ENCODE measurements around the gene PKP4. TPM values are rescaled to one million over a fixed set of nuclear protein-coding genes. Genes with fewer than 3 reads are reported as not detected.

Gene PKP4
- total RNA-seq, 5 donors from 2014 or later (not counting 1 experiment from before 2014, with no cell fraction given) = 17.3 to 23.1 (median 20.3) TPM

DNA sequence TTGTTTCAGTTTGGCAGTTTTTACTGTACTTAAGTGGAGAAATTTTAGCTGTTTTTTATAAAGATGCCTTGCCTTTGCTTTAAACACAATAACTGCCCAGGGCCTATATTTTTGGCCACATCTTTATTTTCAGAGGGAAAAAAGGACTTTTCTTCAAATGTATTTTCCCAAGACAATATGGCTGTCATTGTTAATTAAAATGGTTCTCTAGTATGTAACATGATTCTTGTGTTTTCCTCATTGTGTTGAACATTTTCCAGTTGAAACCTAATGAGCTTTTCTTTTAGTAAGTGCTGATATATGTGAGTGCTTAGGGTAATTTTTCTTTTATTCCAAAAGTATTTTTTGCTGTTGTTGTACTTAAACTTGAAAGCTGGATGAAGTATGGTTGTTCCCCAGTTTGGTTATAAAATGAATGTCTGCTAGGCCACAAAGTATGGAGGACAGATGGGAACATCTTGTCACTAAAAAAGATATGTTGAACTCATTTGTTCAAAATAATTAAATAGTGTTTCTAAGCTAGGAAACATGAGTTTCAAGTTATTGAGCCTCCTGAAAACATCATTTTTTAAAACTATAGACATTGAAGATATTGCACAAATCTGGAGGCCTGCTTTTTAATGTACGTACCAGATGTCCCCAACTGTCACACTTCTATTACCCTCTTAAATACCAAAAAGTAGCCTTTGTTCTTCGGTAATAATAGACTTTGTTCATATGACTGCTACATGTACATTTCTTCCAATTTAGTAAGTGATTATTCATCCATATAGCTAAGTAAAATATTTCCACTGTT, 190.9 kb downstream of the PKP4 start:
- DNase-seq (no peak), ATAC-seq (replicated peaks in 1 of 4) (no peak)
- no peaks in the 10 kb centered on the region for H3K27me3 Mint-ChIP-seq
- H3K4me3 ChIP-seq (ENCODE audit: control insufficient read depth in 1 of 2, extremely low read depth in 1 of 2, low read length in 1 of 2) = no peak overlapping the region
- peaks cover 0 to under 1% of the 10 kb centered on the region in 2 donors for H3K36me3 ChIP-seq (ENCODE audit: control insufficient read depth in 2 of 2, extremely low read depth in 1 of 2, insufficient read depth in 1 of 2, low read length in 1 of 2)
- no peak overlapping the region for H3K27ac Mint-ChIP-seq
- no peaks in the 10 kb centered on the region for H3K4me1 Mint-ChIP-seq
- H3K9me3 ChIP-seq = no peaks in the 10 kb centered on the region
- H3K27me3 ChIP-seq (replicated peaks in 1 of 2; ENCODE audit: control insufficient read depth in 2 of 2, extremely low read depth in 1 of 2, insufficient read depth in 2 of 2, low read length in 1 of 2) = no peaks in the 10 kb centered on the region
- H3K4me1 ChIP-seq (ENCODE audit: control insufficient read depth in 1 of 2, extremely low read depth in 1 of 2, insufficient read depth in 2 of 2, low read length in 2 of 2) = no peaks in the 10 kb centered on the region
- H3K27ac ChIP-seq (ENCODE audit: low read length) = no peak overlapping the region
- no peaks in the 10 kb centered on the region for H3K9me3 Mint-ChIP-seq
- no peak overlapping the region for H3K4me3 Mint-ChIP-seq
- ChIA-PET POLR2A (no interaction called here), CTCF (no interaction called here)
- WGBS (ENCODE audit: insufficient coverage) = no CpG with 5 or more reads among the region's 2 CpGs
- H3K36me3 Mint-ChIP-seq = peaks cover 30% of the 10 kb centered on the region

DNA sequence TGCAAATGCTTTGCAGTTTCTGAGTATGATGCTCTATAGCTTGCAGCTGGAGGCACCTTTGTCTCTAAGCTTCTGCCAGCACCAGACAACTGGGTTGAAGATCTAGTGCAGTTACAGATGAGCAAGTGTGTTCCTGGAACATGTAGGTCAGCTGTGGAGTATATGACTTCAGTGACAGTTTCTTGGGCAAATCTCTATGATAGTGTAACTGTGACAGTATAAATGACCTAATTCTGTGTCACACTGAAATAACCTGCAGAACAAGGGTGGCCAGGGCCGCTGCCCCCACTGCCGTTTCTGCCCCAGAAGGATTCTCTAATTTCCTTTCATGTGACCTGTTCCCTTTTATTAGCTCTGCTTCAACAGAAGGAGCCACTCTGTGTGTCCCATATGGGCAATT, 193.1 kb downstream of the PKP4 start:
- no peaks in the 10 kb centered on the region for H3K4me1 Mint-ChIP-seq
- 86% methylated on average over 2 of the region's 2 CpGs for WGBS (ENCODE audit: insufficient coverage)
- no peak overlapping the region for H3K27ac Mint-ChIP-seq
- Histone ChIP-seq H3K9me3 (no peaks in the 10 kb centered on the region), H3K4me3 (ENCODE audit: control insufficient read depth in 1 of 2, extremely low read depth in 1 of 2, low read length in 1 of 2) (no peak overlapping the region), H3K27ac (ENCODE audit: low read length) (no peak overlapping the region), H3K27me3 (replicated peaks in 1 of 2; ENCODE audit: control insufficient read depth in 2 of 2, extremely low read depth in 1 of 2, insufficient read depth in 2 of 2, low read length in 1 of 2) (no peaks in the 10 kb centered on the region), H3K4me1 (ENCODE audit: control insufficient read depth in 1 of 2, extremely low read depth in 1 of 2, insufficient read depth in 2 of 2, low read length in 2 of 2) (no peaks in the 10 kb centered on the region), H3K36me3 (ENCODE audit: control insufficient read depth in 2 of 2, extremely low read depth in 1 of 2, insufficient read depth in 1 of 2, low read length in 1 of 2) (peaks cover 0 to 2% of the 10 kb centered on the region in 2 donors)
- DNase-seq (no peak), ATAC-seq (replicated peaks in 1 of 4) (no peak)
- H3K36me3 Mint-ChIP-seq = peaks cover 25% of the 10 kb centered on the region
- H3K27me3 Mint-ChIP-seq = no peaks in the 10 kb centered on the region
- H3K4me3 Mint-ChIP-seq = no peak overlapping the region
- POLR2A ChIA-PET = no interaction called here
- CTCF ChIA-PET = no interaction called here
- no peaks in the 10 kb centered on the region for H3K9me3 Mint-ChIP-seq

DNA sequence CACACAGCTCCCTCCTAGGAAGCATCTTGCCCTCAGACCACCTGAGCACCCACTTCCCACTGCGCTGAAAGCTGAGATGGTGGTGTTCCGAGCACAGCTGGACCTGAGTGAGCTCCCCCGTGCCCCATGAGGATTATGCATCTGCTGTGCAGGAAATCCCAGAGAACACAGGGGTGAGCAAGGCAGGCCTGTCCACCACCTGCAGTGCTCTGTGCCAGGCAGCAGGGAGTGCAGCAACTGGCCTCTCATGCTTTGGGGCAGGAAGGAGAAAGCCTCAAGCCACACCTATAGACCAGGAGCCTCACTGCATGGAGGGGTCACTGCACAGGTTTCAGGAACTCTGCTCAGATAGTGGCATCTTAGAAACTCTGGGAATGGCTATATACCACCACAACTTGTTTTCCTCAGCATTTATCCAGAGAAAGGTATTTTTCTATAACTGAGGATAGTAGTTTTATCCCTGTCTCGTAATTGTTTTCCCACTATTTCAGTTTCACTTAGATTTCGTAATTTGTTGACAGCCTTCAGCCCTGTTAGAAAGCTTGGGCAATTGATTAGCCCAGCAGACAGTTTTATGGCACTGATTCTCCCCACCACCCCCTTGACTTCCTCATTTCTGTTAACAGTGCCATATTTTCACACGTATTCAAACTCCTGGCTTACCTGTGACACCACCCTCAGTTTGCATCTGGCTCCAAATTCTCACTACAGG, 194.1 kb downstream of the PKP4 start:
- CTCF ChIA-PET = interaction anchor here in 1 of 2 donors (0.8 kb wide), 1 partner anchor 103 kb away, joined by 4 read pairs; no protein-coding TSS in a partner anchor

DNA sequence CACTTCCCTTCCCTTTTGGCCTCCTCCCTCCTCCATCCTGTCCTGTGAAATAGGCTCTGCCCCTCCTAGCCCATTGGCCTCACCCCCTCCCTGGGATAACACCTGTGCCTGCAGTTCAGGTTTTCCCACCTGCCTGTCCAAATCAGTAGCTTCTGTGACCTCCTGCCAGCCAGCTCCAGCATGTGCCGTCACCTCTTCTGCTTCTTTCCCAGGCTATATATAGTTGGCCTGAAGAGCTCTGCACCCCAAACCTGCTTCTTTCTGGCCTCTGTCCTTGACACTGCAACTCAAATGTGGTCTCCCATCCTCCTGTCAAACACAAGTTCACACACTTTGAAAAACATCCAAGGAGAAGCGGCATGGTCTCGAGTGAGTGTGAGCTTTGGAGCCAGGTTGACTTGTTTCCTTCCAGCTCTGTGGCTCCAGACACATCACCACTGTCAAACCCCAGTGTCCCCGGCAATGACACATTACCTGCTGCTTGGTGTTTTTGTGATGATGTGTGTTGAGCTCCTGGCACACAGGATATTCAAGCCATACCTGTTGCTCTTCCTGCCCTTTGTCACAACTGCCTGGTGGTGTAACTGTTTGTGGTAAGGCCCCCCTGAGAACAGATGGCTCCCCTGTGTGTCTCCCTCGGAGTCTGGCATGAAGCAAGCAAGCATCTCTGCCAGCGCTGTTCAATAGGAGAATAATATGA, 194.8 kb downstream of the PKP4 start:
- no peaks in the 10 kb centered on the region for H3K27me3 Mint-ChIP-seq
- Histone ChIP-seq H3K27ac (ENCODE audit: low read length) (no peak overlapping the region), H3K36me3 (ENCODE audit: control insufficient read depth in 2 of 2, extremely low read depth in 1 of 2, insufficient read depth in 1 of 2, low read length in 1 of 2) (peaks cover 0 to 2% of the 10 kb centered on the region in 2 donors), H3K4me1 (ENCODE audit: control insufficient read depth in 1 of 2, extremely low read depth in 1 of 2, insufficient read depth in 2 of 2, low read length in 2 of 2) (no peaks in the 10 kb centered on the region), H3K27me3 (replicated peaks in 1 of 2; ENCODE audit: control insufficient read depth in 2 of 2, extremely low read depth in 1 of 2, insufficient read depth in 2 of 2, low read length in 1 of 2) (no peaks in the 10 kb centered on the region), H3K9me3 (no peaks in the 10 kb centered on the region), H3K4me3 (ENCODE audit: control insufficient read depth in 1 of 2, extremely low read depth in 1 of 2, low read length in 1 of 2) (no peak overlapping the region)
- no peaks in the 10 kb centered on the region for H3K9me3 Mint-ChIP-seq
- no peak overlapping the region for H3K4me3 Mint-ChIP-seq
- no peaks in the 10 kb centered on the region for H3K4me1 Mint-ChIP-seq
- 100% methylated on average over 2 of the region's 6 CpGs for WGBS (ENCODE audit: insufficient coverage)
- no peak for ATAC-seq (replicated peaks in 1 of 4)
- POLR2A ChIA-PET = no interaction called here
- peaks cover 21% of the 10 kb centered on the region for H3K36me3 Mint-ChIP-seq
- H3K27ac Mint-ChIP-seq = no peak overlapping the region
- CTCF ChIA-PET = interaction anchor here in 1 of 2 donors (0.8 kb wide), 1 partner anchor 102 kb away, joined by 4 read pairs; no protein-coding TSS in a partner anchor
- DNase-seq = no peak

More for the DNA sequence above, 194.1 kb downstream of the PKP4 start:
- 92% methylated on average over 6 of the region's 6 CpGs for WGBS (ENCODE audit: insufficient coverage)
- H3K36me3 Mint-ChIP-seq = peaks cover 21% of the 10 kb centered on the region
- H3K4me3 Mint-ChIP-seq = no peak overlapping the region
- no peak for DNase-seq
- Histone ChIP-seq H3K27me3 (replicated peaks in 1 of 2; ENCODE audit: control insufficient read depth in 2 of 2, extremely low read depth in 1 of 2, insufficient read depth in 2 of 2, low read length in 1 of 2) (no peaks in the 10 kb centered on the region), H3K9me3 (no peaks in the 10 kb centered on the region), H3K4me3 (ENCODE audit: control insufficient read depth in 1 of 2, extremely low read depth in 1 of 2, low read length in 1 of 2) (no peak overlapping the region), H3K36me3 (ENCODE audit: control insufficient read depth in 2 of 2, extremely low read depth in 1 of 2, insufficient read depth in 1 of 2, low read length in 1 of 2) (peaks cover 0 to 2% of the 10 kb centered on the region in 2 donors), H3K27ac (ENCODE audit: low read length) (no peak overlapping the region), H3K4me1 (ENCODE audit: control insufficient read depth in 1 of 2, extremely low read depth in 1 of 2, insufficient read depth in 2 of 2, low read length in 2 of 2) (no peaks in the 10 kb centered on the region)
- ATAC-seq (replicated peaks in 1 of 4) = no peak
- H3K27me3 Mint-ChIP-seq = no peaks in the 10 kb centered on the region
- POLR2A ChIA-PET = no interaction called here
- H3K9me3 Mint-ChIP-seq = no peaks in the 10 kb centered on the region
- H3K27ac Mint-ChIP-seq = no peak overlapping the region
- no peaks in the 10 kb centered on the region for H3K4me1 Mint-ChIP-seq

DNA sequence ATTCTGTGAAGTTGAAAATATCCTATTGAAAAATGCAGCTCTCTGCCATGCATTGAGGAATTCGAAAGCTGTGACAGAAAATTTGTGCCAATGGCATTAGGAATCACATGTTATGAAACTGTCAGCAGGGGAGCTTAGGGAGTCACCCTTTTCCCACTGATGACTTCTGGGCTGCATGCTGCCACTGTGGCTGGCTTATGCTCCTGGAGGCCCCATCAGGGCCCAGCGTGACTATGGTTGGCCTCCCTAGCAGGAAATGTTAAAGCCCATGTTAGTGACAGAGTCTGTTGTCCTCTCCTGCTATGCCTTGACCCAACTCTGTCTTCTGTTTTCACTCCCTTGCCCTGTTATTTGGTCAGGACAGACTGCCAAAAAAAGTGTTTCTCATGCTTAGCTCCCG, 198.9 kb downstream of the PKP4 start:
- H3K4me1 ChIP-seq (ENCODE audit: control insufficient read depth in 1 of 2, extremely low read depth in 1 of 2, insufficient read depth in 2 of 2, low read length in 2 of 2) = no peaks in the 10 kb centered on the region
- H3K4me3 ChIP-seq (ENCODE audit: control insufficient read depth in 1 of 2, extremely low read depth in 1 of 2, low read length in 1 of 2) = no peak overlapping the region
- no peak overlapping the region for H3K27ac Mint-ChIP-seq
- no peaks in the 10 kb centered on the region for H3K27me3 Mint-ChIP-seq
- H3K27me3 ChIP-seq (replicated peaks in 1 of 2; ENCODE audit: control insufficient read depth in 2 of 2, extremely low read depth in 1 of 2, insufficient read depth in 2 of 2, low read length in 1 of 2) = no peaks in the 10 kb centered on the region
- ATAC-seq (replicated peaks in 1 of 4) (no peak), DNase-seq (no peak)
- peaks cover 25% of the 10 kb centered on the region for H3K36me3 Mint-ChIP-seq
- H3K9me3 Mint-ChIP-seq = no peaks in the 10 kb centered on the region
- ChIA-PET POLR2A (no interaction called here), CTCF (no interaction called here)
- peaks cover 0 to 2% of the 10 kb centered on the region in 2 donors for H3K36me3 ChIP-seq (ENCODE audit: control insufficient read depth in 2 of 2, extremely low read depth in 1 of 2, insufficient read depth in 1 of 2, low read length in 1 of 2)
- H3K9me3 ChIP-seq = no peaks in the 10 kb centered on the region
- no peak overlapping the region for H3K4me3 Mint-ChIP-seq
- no peaks in the 10 kb centered on the region for H3K4me1 Mint-ChIP-seq
- no peak overlapping the region for H3K27ac ChIP-seq (ENCODE audit: low read length)
- WGBS (ENCODE audit: insufficient coverage) = 50% methylated on average over 2 of the region's 3 CpGs

DNA sequence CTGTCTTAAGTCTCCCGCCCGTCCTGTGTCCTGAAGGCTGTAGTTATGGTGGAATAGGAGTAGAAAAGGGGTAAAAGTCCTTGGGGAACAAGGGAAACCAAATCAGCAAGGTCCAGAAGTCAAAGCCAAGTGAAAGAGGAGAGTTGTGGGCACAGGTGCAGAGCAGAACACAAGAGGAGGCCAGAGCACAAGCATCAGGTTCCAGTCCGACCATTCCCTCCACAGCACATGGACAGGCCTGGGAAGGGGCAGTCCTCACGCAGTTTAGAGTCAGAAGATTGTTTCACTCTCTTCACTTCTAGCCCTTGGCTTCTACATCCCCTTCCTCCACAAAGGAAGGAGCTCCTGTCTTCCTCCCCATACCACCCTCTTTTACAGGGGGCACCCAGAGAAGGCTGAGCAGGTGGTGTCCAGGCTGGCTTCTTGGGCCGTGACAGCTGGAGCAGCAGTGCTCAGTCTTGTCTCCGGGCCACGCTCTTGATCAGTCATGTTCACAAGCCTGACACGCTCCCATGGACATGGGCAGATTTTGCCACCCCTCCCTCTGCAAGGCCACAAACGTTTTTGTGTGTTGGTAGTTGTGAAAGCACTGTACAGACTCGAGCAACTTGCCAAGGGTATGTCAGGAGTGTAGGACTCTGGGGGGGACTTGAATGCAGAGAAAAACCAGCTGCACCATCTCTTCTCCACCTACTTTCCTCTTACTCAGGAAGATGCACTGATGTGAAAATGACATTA, 199.9 kb downstream of the PKP4 start:
- Histone ChIP-seq H3K4me1 (ENCODE audit: control insufficient read depth in 1 of 2, extremely low read depth in 1 of 2, insufficient read depth in 2 of 2, low read length in 2 of 2) (no peaks in the 10 kb centered on the region), H3K27me3 (replicated peaks in 1 of 2; ENCODE audit: control insufficient read depth in 2 of 2, extremely low read depth in 1 of 2, insufficient read depth in 2 of 2, low read length in 1 of 2) (no peaks in the 10 kb centered on the region), H3K36me3 (ENCODE audit: control insufficient read depth in 2 of 2, extremely low read depth in 1 of 2, insufficient read depth in 1 of 2, low read length in 1 of 2) (peaks cover 3 to 7% of the 10 kb centered on the region in 2 donors), H3K9me3 (no peaks in the 10 kb centered on the region), H3K27ac (ENCODE audit: low read length) (no peak overlapping the region), H3K4me3 (ENCODE audit: control insufficient read depth in 1 of 2, extremely low read depth in 1 of 2, low read length in 1 of 2) (no peak overlapping the region)
- DNase-seq (no peak), ATAC-seq (replicated peaks in 1 of 4) (no peak)
- peaks cover 28% of the 10 kb centered on the region for H3K36me3 Mint-ChIP-seq
- H3K4me1 Mint-ChIP-seq = no peaks in the 10 kb centered on the region
- POLR2A ChIA-PET = no interaction called here
- CTCF ChIA-PET = no interaction called here
- 96% methylated on average over 5 of the region's 10 CpGs for WGBS (ENCODE audit: insufficient coverage)
- no peak overlapping the region for H3K4me3 Mint-ChIP-seq
- H3K9me3 Mint-ChIP-seq = no peaks in the 10 kb centered on the region
- H3K27ac Mint-ChIP-seq = no peak overlapping the region
- no peaks in the 10 kb centered on the region for H3K27me3 Mint-ChIP-seq

All from T-cell (primary cell).